ENCODE measurements around the gene P2RX4. TPM values are rescaled to one million over a fixed set of nuclear protein-coding genes. Genes with fewer than 3 reads are reported as not detected.
"Not testable (repeated sequence)": the region's sequence is repeated elsewhere in the genome, so short reads cannot be mapped to it uniquely, and the experiment has no call there.

Gene P2RX4
- polyA plus RNA-seq, 3 donors, result 61.8 to 87.7 (median 74.7) TPM

- H3K4me1 Mint-ChIP-seq, result peaks cover 22% of the 10 kb centered on the region
- no peaks in the 10 kb centered on the region for H3K27me3 Mint-ChIP-seq (ENCODE audit: low read depth in 3 of 3)
- no peaks in the 10 kb centered on the region for H3K9me3 ChIP-seq (replicated peaks in 1 of 2; ENCODE audit: control insufficient read depth in 1 of 2, insufficient read depth in 1 of 2, low read length in 2 of 2)
- H3K79me2 ChIP-seq (ENCODE audit: insufficient read depth, low read length), result peaks cover 5% of the 10 kb centered on the region
- intact Hi-C loops (cut with micrococcal nuclease), result no loop called here
- TF ChIP-seq CTCF (IDR thresholded peaks at IDR 0.05), result no peak
- H3K4me2 ChIP-seq (replicated peaks; ENCODE audit: extremely low read depth, low read length, poor library complexity, severe bottlenecking), result no peak overlapping the region
- no peak overlapping the region for H2AFZ ChIP-seq (ENCODE audit: insufficient read depth, low read depth, low read length, poor library complexity, severe bottlenecking)
- WGBS (ENCODE audit: insufficient coverage), result 100% methylated on average over 1 of the region's 7 CpGs
- no peaks in the 10 kb centered on the region for H3K27me3 ChIP-seq (ENCODE audit: control insufficient read depth in 2 of 2, insufficient read depth in 2 of 2, low read length in 2 of 2)
- H3K36me3 ChIP-seq (replicated peaks in 1 of 2; ENCODE audit: control insufficient read depth in 1 of 2, insufficient read depth in 2 of 2, low read length in 2 of 2), result no peaks in the 10 kb centered on the region
- no peak overlapping the region for H3K27ac ChIP-seq (ENCODE audit: low read depth in 1 of 2, low read length in 2 of 2)
- H3K36me3 Mint-ChIP-seq, result peaks cover 2 to 3% of the 10 kb centered on the region in 2 donors
- H3K4me1 ChIP-seq (ENCODE audit: control insufficient read depth in 1 of 2, insufficient read depth in 2 of 2, low read length in 2 of 2), result peaks cover 10 to 16% of the 10 kb centered on the region in 2 donors
- H3K9ac ChIP-seq (ENCODE audit: insufficient read depth, low read length, poor library complexity, severe bottlenecking), result no peak overlapping the region
- DNase-seq, result no peak
- H4K20me1 ChIP-seq (ENCODE audit: insufficient read depth, low read length), result no peaks in the 10 kb centered on the region
- H3K9me3 Mint-ChIP-seq, result peaks cover 0 to 4% (median 0%) of the 10 kb centered on the region in 7 donors
- H3K27ac Mint-ChIP-seq, result peak overlapping the region in 1 of 7 donors; percentile 35
- H3K4me3 ChIP-seq (replicated peaks in 1 of 3; ENCODE audit: low read depth in 2 of 3, low read length in 3 of 3), result no peak overlapping the region
- no peak overlapping the region for H3K4me3 Mint-ChIP-seq
Observed at GRCh38 chr12:121205491-121205890, 4.4 kb upstream of the P2RX4 start.

GRCh38 chr12:121208571-121208970 is 1.4 kb upstream of the P2RX4 start:
- H3K27ac ChIP-seq (ENCODE audit: low read depth in 1 of 2, low read length in 2 of 2); H3K9ac ChIP-seq (ENCODE audit: insufficient read depth, low read length, poor library complexity, severe bottlenecking); H3K36me3 ChIP-seq (replicated peaks in 1 of 2; ENCODE audit: control insufficient read depth in 1 of 2, insufficient read depth in 2 of 2, low read length in 2 of 2); H3K4me3 ChIP-seq (replicated peaks in 1 of 3; ENCODE audit: low read depth in 2 of 3, low read length in 3 of 3); DNase-seq; H3K9me3 Mint-ChIP-seq; H3K27me3 ChIP-seq (ENCODE audit: control insufficient read depth in 2 of 2, insufficient read depth in 2 of 2, low read length in 2 of 2); H3K9me3 ChIP-seq (replicated peaks in 1 of 2; ENCODE audit: control insufficient read depth in 1 of 2, insufficient read depth in 1 of 2, low read length in 2 of 2); H4K20me1 ChIP-seq (ENCODE audit: insufficient read depth, low read length); H3K27me3 Mint-ChIP-seq (ENCODE audit: low read depth in 3 of 3); H3K4me2 ChIP-seq (replicated peaks; ENCODE audit: extremely low read depth, low read length, poor library complexity, severe bottlenecking); intact Hi-C loops (cut with micrococcal nuclease); H3K4me3 Mint-ChIP-seq; H2AFZ ChIP-seq (ENCODE audit: insufficient read depth, low read depth, low read length, poor library complexity, severe bottlenecking): not testable (repeated sequence)
- Mint-ChIP-seq H3K27ac (peak overlapping the region in 2 of 7 donors; percentile 50 to 89), H3K4me1 (peaks cover 41% of the 10 kb centered on the region), H3K36me3 (peaks cover 9 to 17% of the 10 kb centered on the region in 2 donors)
- 100% methylated on average over 4 of the region's 10 CpGs for WGBS (ENCODE audit: insufficient coverage)
- Histone ChIP-seq H3K4me1 (ENCODE audit: control insufficient read depth in 1 of 2, insufficient read depth in 2 of 2, low read length in 2 of 2) (peaks cover 36 to 43% of the 10 kb centered on the region in 2 donors), H3K79me2 (ENCODE audit: insufficient read depth, low read length) (peaks cover 33% of the 10 kb centered on the region)
